PC-9 (cell line): Measurements from ENCODE around the gene ZBTB4. TPM values are rescaled to one million over a fixed set of nuclear protein-coding genes. Genes with fewer than 3 reads are reported as not detected.

Experiments used
- BruUV-seq: library from RNA; stranded (reverse); fragments of 400-500 nt; replicated peaks from 2 replicates; lab custom pipeline; 2021; lab: Mats Ljungman, UMichigan
- CTCF ChIA-PET: fragments of 300-600 bp; sonication (Branson Sonifier 250); formaldehyde crosslinking; loops from one replicate; lab custom pipeline; 2022; ENCODE audit warnings: antibody characterized with exemption; lab: Charles Lee
- POLR2A ChIA-PET: fragments of 300-600 bp; sonication (Branson Sonifier 250); formaldehyde crosslinking; loops from one replicate; lab custom pipeline; 2022; ENCODE audit warnings: antibody characterized with exemption; ENCODE audit not compliant: unreplicated experiment; lab: Charles Lee
- DNase-seq, 2 experiments: peaks; one replicate each; pipeline versions ENCODE4 v3.0.0 to v3.0.0-alpha.2; 2015 to 2022; ENCODE audit warnings: mixed read lengths in 1 of 2
- H2AFZ ChIP-seq: fragments of 200-600 bp; sonication (generic); 2 replicates; pipeline ENCODE4 v1.8.1; 2017; ENCODE audit warnings: antibody characterized with exemption
- H3F3A ChIP-seq: fragments of 200-600 bp; sonication (generic); 2 replicates; pipeline ENCODE4 v1.8.1; 2017; ENCODE audit warnings: antibody characterized with exemption, mild to moderate bottlenecking, low read depth; ENCODE audit not compliant: insufficient read depth
- H3K27ac ChIP-seq: fragments of 200-600 bp; sonication (generic); 2 replicates; pipeline ENCODE4 v1.6.1; 2016; ENCODE audit warnings: mixed run types
- H3K27me3 ChIP-seq: fragments of 200-600 bp; sonication (generic); 2 replicates; pipeline ENCODE4 v1.6.1; 2016; ENCODE audit warnings: low read depth, mixed run types; ENCODE audit not compliant: insufficient read depth
- H3K36me3 ChIP-seq: fragments of 200-600 bp; sonication (generic); 2 replicates; pipeline ENCODE4 v1.6.1; 2016; ENCODE audit warnings: low read depth, mixed run types
- H3K4me1 ChIP-seq: fragments of 200-600 bp; sonication (generic); replicated peaks from 2 replicates; pipeline ENCODE4 v1.6.1; 2016; ENCODE audit warnings: mixed run types; ENCODE audit not compliant: insufficient read depth
- H3K4me2 ChIP-seq: fragments of 200-600 bp; sonication (generic); 2 replicates; pipeline ENCODE4 v1.6.1; 2017; ENCODE audit warnings: mixed run types
- H3K4me3 ChIP-seq: fragments of 200-600 bp; sonication (generic); 2 replicates; pipeline ENCODE4 v1.6.1; 2016; ENCODE audit warnings: mixed run types
- H3K79me2 ChIP-seq: fragments of 200-600 bp; sonication (generic); 2 replicates; pipeline ENCODE4 v1.6.1; 2017; ENCODE audit warnings: low read depth, mixed run types
- H3K9me2 ChIP-seq: fragments of 200-600 bp; sonication (generic); 2 replicates; pipeline ENCODE4 v1.8.1; 2017; ENCODE audit warnings: mild to moderate bottlenecking; ENCODE audit not compliant: insufficient read depth
- H3K9me3 ChIP-seq: fragments of 200-600 bp; sonication (generic); 2 replicates; pipeline ENCODE4 v1.8.1; 2016; ENCODE audit warnings: low read depth; ENCODE audit not compliant: insufficient read depth
- H4K20me1 ChIP-seq: fragments of 200-600 bp; sonication (generic); 2 replicates; pipeline ENCODE4 v1.8.1; 2017; ENCODE audit not compliant: insufficient read depth
- CTCF ChIP-seq: fragments of 200-600 bp; sonication (generic); conservative IDR thresholded peaks from 2 replicates; pipeline ENCODE4 v1.6.1; 2017; ENCODE audit warnings: mixed run types, antibody characterized with exemption, mild to moderate bottlenecking, moderate library complexity
- EZH2 ChIP-seq: fragments of 200-600 bp; sonication (generic); IDR thresholded peaks from 2 replicates; pipeline ENCODE4 v1.8.0; 2017; ENCODE audit warnings: antibody characterized with exemption, low read depth
- intact Hi-C: fragments of 100-400 bp; cut with micrococcal nuclease; formaldehyde crosslinking; loops from one replicate; pipeline ENCODE4 v1.10.0; 2022; ENCODE audit not compliant: unreplicated experiment
- total RNA-seq: library from RNA; stranded (reverse); gene quantifications from 2 replicates; pipeline ENCODE4 v1.2.3, GENCODE V29; 2021

ZBTB4 gene
- total RNA-seq, 1 experiment from 2014 or later = 54.0 TPM

GRCh38 chr17:7414837-7415236 lies 64.6 kb downstream of the ZBTB4 start:
- no peak overlapping the region for H2AFZ ChIP-seq
- no peaks in the 10 kb centered on the region for H3K36me3 ChIP-seq
- H3K9me3 ChIP-seq = no peaks in the 10 kb centered on the region
- BruUV-seq = no TSS peak
- no peaks in the 10 kb centered on the region for H3K9me2 ChIP-seq
- H3K4me1 ChIP-seq = no peaks in the 10 kb centered on the region
- no peak overlapping the region for H3K27ac ChIP-seq
- CTCF ChIA-PET = no interaction called here
- POLR2A ChIA-PET = no interaction called here
- no peak overlapping the region for H3K4me3 ChIP-seq
- H3K27me3 ChIP-seq = no peaks in the 10 kb centered on the region
- H4K20me1 ChIP-seq = no peaks in the 10 kb centered on the region
- TF ChIP-seq CTCF (no peak), EZH2 (no peak)
- intact Hi-C loops = no loop called here
- H3F3A ChIP-seq = no peaks in the 10 kb centered on the region; the same call in 1 of the 2 replicates
- H3K4me2 ChIP-seq = no peak overlapping the region
- no peak for DNase-seq
- H3K79me2 ChIP-seq = no peaks in the 10 kb centered on the region

- ChIA-PET POLR2A (no interaction called here), CTCF (no interaction called here)
- no peak overlapping the region for H3K27ac ChIP-seq
- H4K20me1 ChIP-seq = no peaks in the 10 kb centered on the region
- no peaks in the 10 kb centered on the region for H3K9me3 ChIP-seq
- no peak overlapping the region for H2AFZ ChIP-seq
- no peaks in the 10 kb centered on the region for H3K36me3 ChIP-seq
- TF ChIP-seq EZH2 = no peak
- no peak for TF ChIP-seq CTCF
- H3K79me2 ChIP-seq = no peaks in the 10 kb centered on the region
- H3F3A ChIP-seq = no peaks in the 10 kb centered on the region; the same call in 1 of the 2 replicates
- intact Hi-C loops = no loop called here
- H3K4me3 ChIP-seq = no peak overlapping the region
- no peaks in the 10 kb centered on the region for H3K27me3 ChIP-seq
- BruUV-seq = no TSS peak
- H3K4me1 ChIP-seq = no peaks in the 10 kb centered on the region
- no peaks in the 10 kb centered on the region for H3K9me2 ChIP-seq
- no peak overlapping the region for H3K4me2 ChIP-seq
- DNase-seq = no peak
Measured at GRCh38 chr17:7413346-7413985, 66.0 kb downstream of the ZBTB4 start.

- no TSS peak for BruUV-seq
- DNase-seq = no peak
- no peak for TF ChIP-seq EZH2
- TF ChIP-seq CTCF = no peak
- H3K4me3 ChIP-seq = no peak overlapping the region
- H3K9me3 ChIP-seq = no peaks in the 10 kb centered on the region
- POLR2A ChIA-PET = no interaction called here
- CTCF ChIA-PET = no interaction called here
- H3K36me3 ChIP-seq = no peaks in the 10 kb centered on the region
- intact Hi-C loops = no loop called here
- H3K27ac ChIP-seq = no peak overlapping the region
- H2AFZ ChIP-seq = no peak overlapping the region
- H3F3A ChIP-seq = no peaks in the 10 kb centered on the region; the same call in 1 of the 2 replicates
- H3K79me2 ChIP-seq = no peaks in the 10 kb centered on the region
- H3K4me2 ChIP-seq = no peak overlapping the region
- no peaks in the 10 kb centered on the region for H3K9me2 ChIP-seq
- H3K4me1 ChIP-seq = no peaks in the 10 kb centered on the region
- H3K27me3 ChIP-seq = no peaks in the 10 kb centered on the region
- H4K20me1 ChIP-seq = no peaks in the 10 kb centered on the region
Measured at GRCh38 chr17:7411427-7411750, 68.0 kb downstream of the ZBTB4 start.
